Mammary epithelial cell (primary cell): Measurements from ENCODE around the gene CASQ2.

Source experiments
- CTCF ChIP-seq, 2 donors: IDR thresholded peaks in 1 of 2; conservative IDR thresholded peaks in 1 of 2; 2 replicates each; pipeline ENCODE4 v1.5.1; 2011 to 2012; ENCODE audit warnings: inconsistent platforms in 2 of 2, low read length in 2 of 2, mild to moderate bottlenecking in 2 of 2, control low read depth in 1 of 2, low read depth in 1 of 2; ENCODE audit not compliant: insufficient read depth in 1 of 2; ENCODE audit errors: extremely low read depth in 1 of 2
- EZH2 ChIP-seq: IDR thresholded peaks from 2 replicates; pipeline ENCODE4 v1.6.1; 2012; ENCODE audit warnings: low read length, inconsistent platforms, borderline replicate concordance

- no peak for TF ChIP-seq CTCF (conservative IDR thresholded peaks at IDR 0.05 in 1 of 2, IDR thresholded peaks at IDR 0.05 in 1 of 2; ENCODE audit: extremely low read depth in 1 of 2, insufficient read depth in 1 of 2, low read depth in 1 of 2, low read length in 2 of 2)
- TF ChIP-seq EZH2, result no peak
These were observed 90.4 kb downstream of the CASQ2 start for GRCh38 chr1:115678141-115678540.
